ENCODE data around the gene KCNJ12.

The KCNJ12 gene

GRCh38 chr17:21351366-21352065 is 24.6 kb upstream of the KCNJ12 start:
- DNase-seq (ENCODE audit: extremely low read depth, insufficient read length) = no peak
- H3K27me3 ChIP-seq (replicated peaks; ENCODE audit: control insufficient read depth, insufficient read depth, low read length) = no peaks in the 10 kb centered on the region; the same call in 1 of the 2 replicates
- H3K36me3 ChIP-seq (ENCODE audit: control insufficient read depth, insufficient read depth, low read length) = no peaks in the 10 kb centered on the region
- TF ChIP-seq CTCF (IDR thresholded peaks at IDR 0.05; ENCODE audit: insufficient read depth, low read length, poor library complexity, severe bottlenecking) = no peak
- no peak overlapping the region for H3K4me3 ChIP-seq (replicated peaks; ENCODE audit: low read depth, low read length)

- Histone ChIP-seq H3K27me3 (replicated peaks; ENCODE audit: control insufficient read depth, insufficient read depth, low read length) (no peaks in the 10 kb centered on the region; the same call in 1 of the 2 replicates), H3K36me3 (ENCODE audit: control insufficient read depth, insufficient read depth, low read length) (no peaks in the 10 kb centered on the region), H3K4me3 (replicated peaks; ENCODE audit: low read depth, low read length) (no peak overlapping the region)
- no peak for TF ChIP-seq CTCF (IDR thresholded peaks at IDR 0.05; ENCODE audit: insufficient read depth, low read length, poor library complexity, severe bottlenecking)
- no peak for DNase-seq (ENCODE audit: extremely low read depth, insufficient read length)
Observed at GRCh38 chr17:21352221-21352980, 23.8 kb upstream of the KCNJ12 start.

- no peak overlapping the region for H3K4me3 ChIP-seq (replicated peaks; ENCODE audit: low read depth, low read length)
- DNase-seq (ENCODE audit: extremely low read depth, insufficient read length) = no peak
- TF ChIP-seq CTCF (IDR thresholded peaks at IDR 0.05; ENCODE audit: insufficient read depth, low read length, poor library complexity, severe bottlenecking) = no peak
- no peaks in the 10 kb centered on the region for H3K36me3 ChIP-seq (ENCODE audit: control insufficient read depth, insufficient read depth, low read length)
- H3K27me3 ChIP-seq (replicated peaks; ENCODE audit: control insufficient read depth, insufficient read depth, low read length) = no peaks in the 10 kb centered on the region; the same call in 1 of the 2 replicates
Observed at GRCh38 chr17:21352981-21353265, 23.2 kb upstream of the KCNJ12 start.

- DNase-seq (ENCODE audit: extremely low read depth, insufficient read length) = no peak
- no peak for TF ChIP-seq CTCF (IDR thresholded peaks at IDR 0.05; ENCODE audit: insufficient read depth, low read length, poor library complexity, severe bottlenecking)
- H3K4me3 ChIP-seq (replicated peaks; ENCODE audit: low read depth, low read length) = no peak overlapping the region
- no peaks in the 10 kb centered on the region for H3K36me3 ChIP-seq (ENCODE audit: control insufficient read depth, insufficient read depth, low read length)
- no peaks in the 10 kb centered on the region; the same call in 1 of the 2 replicates for H3K27me3 ChIP-seq (replicated peaks; ENCODE audit: control insufficient read depth, insufficient read depth, low read length)
Observed at GRCh38 chr17:21353326-21354010, 22.7 kb upstream of the KCNJ12 start.

GRCh38 chr17:21354796-21355385 is 21.3 kb upstream of the KCNJ12 start:
- Histone ChIP-seq H3K27me3 (replicated peaks; ENCODE audit: control insufficient read depth, insufficient read depth, low read length) (no peaks in the 10 kb centered on the region; the same call in 1 of the 2 replicates), H3K36me3 (ENCODE audit: control insufficient read depth, insufficient read depth, low read length) (no peaks in the 10 kb centered on the region), H3K4me3 (replicated peaks; ENCODE audit: low read depth, low read length) (no peak overlapping the region)
- DNase-seq (ENCODE audit: extremely low read depth, insufficient read length) = no peak
- no peak for TF ChIP-seq CTCF (IDR thresholded peaks at IDR 0.05; ENCODE audit: insufficient read depth, low read length, poor library complexity, severe bottlenecking)

Data from GM06990 (cell line).